Measurements from ENCODE around the gene MAD1L1.

Gene MAD1L1

GRCh38 chr7:1809070-1809469, 423.7 kb downstream of the MAD1L1 start:
- no peak for DNase-seq (ENCODE audit: low read depth, low spot score)

- no peak for DNase-seq (ENCODE audit: low read depth, low spot score)
Measured at GRCh38 chr7:1807821-1808600, 424.7 kb downstream of the MAD1L1 start.

DNA sequence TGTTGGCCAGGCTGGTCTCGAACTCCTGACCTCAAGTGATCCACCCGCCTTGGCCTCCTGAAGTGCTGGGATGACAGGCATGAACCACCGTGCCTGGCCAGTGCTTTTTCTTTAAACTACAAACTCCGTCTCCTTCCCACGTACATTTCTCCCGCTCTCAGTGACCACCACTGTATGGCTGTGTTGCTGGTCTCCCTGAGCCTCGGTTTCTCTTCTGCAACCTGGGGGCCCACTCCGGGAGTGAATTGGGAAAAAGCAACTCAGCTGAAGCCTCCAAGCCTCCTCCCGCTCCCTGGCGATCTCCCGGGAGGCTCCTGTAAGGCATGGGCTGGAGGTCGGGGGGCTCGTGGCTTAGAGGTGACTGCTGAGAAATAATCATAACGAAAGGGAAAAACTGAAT, 426.4 kb downstream of the MAD1L1 start:
- DNase-seq (ENCODE audit: low read depth, low spot score): no peak

DNA sequence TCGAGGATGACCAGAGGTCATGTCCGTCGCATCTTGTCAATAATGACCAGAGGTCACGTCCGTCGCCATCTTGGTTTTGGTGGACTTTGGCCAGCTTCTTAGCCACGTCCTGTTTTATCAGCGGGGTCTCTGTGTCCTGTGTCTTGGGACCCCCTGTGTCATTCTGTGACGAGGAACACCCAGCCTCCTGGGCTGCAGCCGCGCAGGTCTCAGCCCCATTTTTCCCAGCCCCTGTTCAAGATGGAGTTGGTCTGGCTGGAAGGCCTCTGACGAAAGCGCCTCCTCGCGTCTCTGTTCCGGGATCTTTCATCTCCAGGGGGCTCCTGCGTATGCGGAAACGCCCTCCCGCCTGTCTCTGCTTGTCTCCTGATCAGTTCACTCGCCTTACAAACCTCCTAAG, 428.4 kb downstream of the MAD1L1 start:
- no peak for DNase-seq (ENCODE audit: low read depth, low spot score)

GRCh38 chr7:1802899-1803298, 429.8 kb downstream of the MAD1L1 start:
- DNase-seq (ENCODE audit: low read depth, low spot score): no peak

GRCh38 chr7:1800902-1801301, 431.8 kb downstream of the MAD1L1 start:
- no peak for DNase-seq (ENCODE audit: low read depth, low spot score)

GRCh38 chr7:1798191-1798590, 434.6 kb downstream of the MAD1L1 start:
- no peak for DNase-seq (ENCODE audit: low read depth, low spot score)

DNA sequence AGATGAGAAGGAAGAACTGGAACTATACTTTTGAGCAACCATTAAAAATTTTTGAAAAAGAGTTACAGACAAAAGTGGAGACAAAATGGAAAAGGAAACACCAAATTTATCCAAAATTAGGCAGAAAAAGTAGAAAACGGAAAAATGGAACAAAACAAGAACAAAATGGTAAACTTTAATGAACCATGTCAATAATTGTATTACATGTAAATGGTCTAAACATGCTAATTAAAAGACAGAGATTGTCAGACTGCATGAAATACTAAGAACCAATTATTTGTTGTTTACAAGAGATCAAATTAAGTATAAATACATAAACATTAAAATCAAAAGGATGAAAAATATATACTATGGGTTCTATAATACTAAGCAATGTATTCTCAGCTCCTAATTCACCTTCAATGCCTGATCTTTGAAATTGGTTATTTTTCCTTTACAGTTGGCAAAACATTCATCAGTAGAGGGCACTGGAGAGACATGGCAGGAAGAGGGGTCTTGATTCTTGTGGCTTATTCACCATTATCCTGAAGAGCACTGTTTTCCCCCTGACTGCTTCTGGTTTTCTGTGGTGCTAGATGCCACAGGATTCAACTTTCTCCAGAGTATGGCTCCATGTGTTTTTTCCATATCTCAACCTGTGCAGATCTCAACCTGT, 437.7 kb downstream of the MAD1L1 start:
- DNase-seq (ENCODE audit: low read depth, low spot score): no peak

DNA sequence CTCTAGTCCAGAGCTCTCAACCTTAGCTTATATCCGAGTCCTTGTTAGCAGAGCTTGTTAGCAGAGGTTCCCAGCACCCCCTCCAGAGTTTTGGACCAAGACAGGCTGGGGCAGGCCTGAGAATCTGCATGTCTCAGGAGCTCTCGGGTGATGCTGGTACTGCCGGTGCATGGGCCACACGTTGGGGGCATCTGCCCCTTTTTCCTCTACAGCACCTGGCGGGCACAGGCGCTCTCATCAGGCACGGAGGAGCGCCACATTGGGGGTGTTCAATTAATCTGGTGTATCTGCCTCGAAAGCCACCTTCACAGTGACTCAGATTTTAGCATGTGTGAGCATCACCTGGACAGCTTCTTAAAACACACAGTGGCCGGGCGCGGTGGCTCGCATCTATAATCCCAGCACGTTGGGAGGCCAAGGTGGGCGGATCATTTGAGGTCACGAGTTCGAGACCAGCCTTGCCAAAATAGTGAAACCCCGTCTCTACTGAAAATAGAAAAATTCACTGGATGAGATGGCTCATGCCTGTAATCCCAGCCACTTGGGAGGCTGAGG, 445.0 kb downstream of the MAD1L1 start:
- DNase-seq (ENCODE audit: low read depth, low spot score): no peak

GRCh38 chr7:1787241-1787640, 445.5 kb downstream of the MAD1L1 start:
- DNase-seq (ENCODE audit: low read depth, low spot score): no peak

DNA sequence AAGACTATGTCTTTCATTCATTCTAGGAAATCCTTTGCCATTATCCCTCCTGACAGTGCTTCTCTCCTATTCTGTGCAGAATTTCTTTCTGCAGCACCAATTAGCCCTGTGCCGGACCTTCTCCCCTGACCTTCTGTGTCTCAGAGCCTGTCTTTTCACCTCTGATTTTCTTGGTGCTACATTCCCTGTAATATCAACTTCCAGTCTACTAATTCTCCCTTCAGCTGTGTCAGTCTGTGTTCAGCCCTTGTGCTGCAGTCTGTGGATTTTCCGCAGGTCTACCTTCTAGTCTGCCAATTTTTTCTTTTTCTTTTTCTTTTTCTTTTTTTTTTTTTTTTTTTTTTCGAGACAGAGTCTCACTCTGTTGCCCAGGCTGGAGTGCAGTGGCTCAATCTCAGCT, 446.9 kb downstream of the MAD1L1 start:
- DNase-seq (ENCODE audit: low read depth, low spot score): no peak

DNA sequence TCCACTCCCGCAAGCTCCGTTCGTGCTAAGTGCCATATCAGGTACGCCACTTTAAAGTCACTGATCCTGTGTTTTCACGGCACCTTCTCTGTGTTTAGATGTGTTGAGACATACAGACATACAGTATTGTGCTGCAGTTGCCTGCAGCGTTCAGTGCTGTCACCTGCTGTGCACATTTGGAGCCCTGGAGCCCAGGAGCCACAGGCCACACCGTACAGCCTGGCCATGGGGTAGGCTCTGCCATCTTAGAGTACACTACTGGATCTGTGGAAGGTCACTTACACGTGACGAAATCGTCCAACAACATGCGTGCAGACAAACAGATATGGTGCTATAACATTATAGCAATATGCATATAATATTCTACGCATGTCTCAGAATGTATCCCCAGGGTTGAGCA, 451.4 kb downstream of the MAD1L1 start:
- DNase-seq (ENCODE audit: low read depth, low spot score): no peak

GRCh38 chr7:1779445-1779844, 453.3 kb downstream of the MAD1L1 start:
- no peak for DNase-seq (ENCODE audit: low read depth, low spot score)

- no peak for DNase-seq (ENCODE audit: low read depth, low spot score)
Measured at GRCh38 chr7:1777122-1777521, 455.6 kb downstream of the MAD1L1 start.

DNA sequence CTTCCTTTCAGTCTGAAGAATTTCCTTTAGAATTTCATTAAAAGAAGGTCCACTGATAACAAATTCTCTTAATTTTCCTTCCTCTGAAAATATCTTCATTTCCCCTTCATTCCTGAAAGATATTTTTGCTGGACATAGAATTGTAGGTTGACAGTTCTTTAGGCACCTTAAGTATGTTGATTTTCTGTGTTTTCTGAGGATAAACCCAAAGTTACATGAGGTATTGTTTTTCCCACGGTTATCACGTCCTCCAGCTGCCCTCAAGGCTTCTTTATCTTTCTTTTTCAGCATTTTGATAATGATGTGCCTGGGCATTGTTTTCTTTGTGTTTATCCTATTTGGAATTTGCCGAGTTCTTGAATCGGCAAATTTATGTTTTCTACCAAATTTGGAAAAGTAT, 457.4 kb downstream of the MAD1L1 start:
- no peak for DNase-seq (ENCODE audit: low read depth, low spot score)

- DNase-seq (ENCODE audit: low read depth, low spot score): no peak
Measured at GRCh38 chr7:1770331-1770730, 462.4 kb downstream of the MAD1L1 start.

GRCh38 chr7:1769286-1770200, 463.2 kb downstream of the MAD1L1 start:
- DNase-seq (ENCODE audit: low read depth, low spot score): no peak

- DNase-seq (ENCODE audit: low read depth, low spot score): no peak
Measured at GRCh38 chr7:1768832-1769231, 463.9 kb downstream of the MAD1L1 start.

- DNase-seq (ENCODE audit: low read depth, low spot score): no peak
Measured at GRCh38 chr7:1767524-1767923, 465.2 kb downstream of the MAD1L1 start.
